HPDE6-E6E7 (cell line): ENCODE results near the gene LSR.

ENCODE experiments used
- DNase-seq: peaks from one replicate; pipeline ENCODE4 v3.0.0; 2011; ENCODE audit warnings: missing footprints; ENCODE audit errors: extremely low spot score

LSR gene

GRCh38 chr19:35247526-35248309 is 1.1 kb upstream of the LSR start:
- DNase-seq = peak; percentile 77

- no peak for DNase-seq
Observed at GRCh38 chr19:35249146-35249847, 495 bp downstream of the LSR start.

GRCh38 chr19:35249848-35250711 is 1.3 kb downstream of the LSR start:
- DNase-seq = no peak

GRCh38 chr19:35251456-35251855 is 2.7 kb downstream of the LSR start:
- no peak for DNase-seq

GRCh38 chr19:35253316-35254286 is 4.8 kb downstream of the LSR start:
- no peak for DNase-seq

GRCh38 chr19:35254341-35255297 is 5.8 kb downstream of the LSR start:
- no peak for DNase-seq

- no peak for DNase-seq
Observed at GRCh38 chr19:35256566-35256965, 7.8 kb downstream of the LSR start.

- no peak for DNase-seq
Observed at GRCh38 chr19:35257113-35257461, 8.3 kb downstream of the LSR start.

- no peak for DNase-seq
Observed at GRCh38 chr19:35260694-35261304, 12.0 kb downstream of the LSR start.

- no peak for DNase-seq
Observed at GRCh38 chr19:35261356-35262100, 12.7 kb downstream of the LSR start.

- no peak for DNase-seq
Observed at GRCh38 chr19:35262101-35262761, 13.4 kb downstream of the LSR start.

- no peak for DNase-seq
Observed at GRCh38 chr19:35264268-35265125, 15.7 kb downstream of the LSR start.

GRCh38 chr19:35265126-35265899 is 16.5 kb downstream of the LSR start:
- no peak for DNase-seq

- no peak for DNase-seq
Observed at GRCh38 chr19:35265900-35266519, 17.2 kb downstream of the LSR start.

GRCh38 chr19:35266520-35267352 is 17.9 kb downstream of the LSR start:
- DNase-seq = no peak
